ENCODE measurements around the gene MARK3.

- no peak for TF ChIP-seq ZBED1 (IDR thresholded peaks at IDR 0.05; ENCODE audit: borderline replicate concordance)
- no peak for TF ChIP-seq CTCF (IDR thresholded peaks at IDR 0.05 in 2 of 3, conservative IDR thresholded peaks at IDR 0.05 in 1 of 3; ENCODE audit: control insufficient read depth in 2 of 3, extremely low read depth in 1 of 3, insufficient read depth in 1 of 3, low read depth in 3 of 3, low read length in 3 of 3)
- no peak for TF ChIP-seq SKIL (IDR thresholded peaks at IDR 0.05; ENCODE audit: low read depth, poor library complexity, severe bottlenecking)
- TF ChIP-seq SREBF2 (IDR thresholded peaks at IDR 0.05; ENCODE audit: low read length), result no peak
- TF ChIP-seq EZH2 (IDR thresholded peaks at IDR 0.05; ENCODE audit: borderline replicate concordance, control insufficient read depth, low read depth, low read length), result no peak
- TF ChIP-seq ESRRA (IDR thresholded peaks at IDR 0.05; ENCODE audit: low read length), result no peak
- no peak for TF ChIP-seq ZNF274 (IDR thresholded peaks at IDR 0.05; ENCODE audit: insufficient read depth, insufficient read length)
- TF ChIP-seq STAT3 (IDR thresholded peaks at IDR 0.05; ENCODE audit: low read depth, low read length), result no peak
- TF ChIP-seq YY1 (IDR thresholded peaks at IDR 0.05; ENCODE audit: low read depth, low read length), result no peak
- no peak for TF ChIP-seq NFXL1 (IDR thresholded peaks at IDR 0.05; ENCODE audit: borderline replicate concordance)
- no peak for TF ChIP-seq NFYA (IDR thresholded peaks at IDR 0.05; ENCODE audit: borderline replicate concordance, low read depth, low read length)
- no peak for TF ChIP-seq TCF7 (IDR thresholded peaks at IDR 0.05; ENCODE audit: borderline replicate concordance)
- TF ChIP-seq IRF3 (IDR thresholded peaks at IDR 0.05), result no peak
- TF ChIP-seq FOS (IDR thresholded peaks at IDR 0.05; ENCODE audit: borderline replicate concordance, extremely low read depth, insufficient read length), result no peak
Measured at GRCh38 chr14:103547455-103547940, 162.3 kb downstream of the MARK3 start.

Data from GM12878 (cell line).